ENCODE data around the gene CYP26A1.

Gene CYP26A1

DNA sequence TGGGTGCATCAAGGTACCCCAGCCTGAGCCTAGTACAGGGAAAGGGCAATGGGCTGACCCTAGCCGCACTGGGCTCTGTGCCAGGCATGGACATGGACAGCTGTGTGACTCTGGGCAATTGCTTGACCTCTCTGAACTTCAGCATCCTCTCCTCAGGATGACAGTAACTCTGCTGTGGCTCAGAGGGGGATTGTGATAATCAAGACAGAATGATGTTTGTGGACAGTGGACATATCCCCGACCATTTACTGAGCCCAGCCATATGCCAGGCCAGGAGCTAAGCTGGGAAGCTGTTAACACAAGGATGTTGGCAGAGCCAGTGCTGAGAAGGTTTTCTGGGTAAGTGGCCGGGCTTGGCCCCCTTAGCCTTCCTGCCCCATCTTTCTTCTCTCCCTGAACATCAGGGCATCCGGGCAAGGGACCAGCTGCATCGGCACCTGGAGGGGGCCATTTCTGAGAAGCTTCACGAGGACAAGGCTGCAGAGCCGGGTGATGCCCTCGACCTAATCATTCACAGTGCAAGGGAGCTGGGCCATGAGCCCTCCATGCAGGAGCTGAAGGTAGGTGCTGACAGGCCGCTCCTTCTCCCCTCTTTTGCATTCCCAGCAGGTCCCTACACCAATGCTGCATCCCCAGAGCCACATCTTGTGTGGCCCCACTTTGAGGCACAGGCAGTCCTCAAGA, 9.6 kb upstream of the CYP26A1 start:
- DNase-seq (ENCODE audit: low read depth, low spot score) = no peak
- H3K4me3 ChIP-seq (ENCODE audit: low read length) = no peak overlapping the region

DNA sequence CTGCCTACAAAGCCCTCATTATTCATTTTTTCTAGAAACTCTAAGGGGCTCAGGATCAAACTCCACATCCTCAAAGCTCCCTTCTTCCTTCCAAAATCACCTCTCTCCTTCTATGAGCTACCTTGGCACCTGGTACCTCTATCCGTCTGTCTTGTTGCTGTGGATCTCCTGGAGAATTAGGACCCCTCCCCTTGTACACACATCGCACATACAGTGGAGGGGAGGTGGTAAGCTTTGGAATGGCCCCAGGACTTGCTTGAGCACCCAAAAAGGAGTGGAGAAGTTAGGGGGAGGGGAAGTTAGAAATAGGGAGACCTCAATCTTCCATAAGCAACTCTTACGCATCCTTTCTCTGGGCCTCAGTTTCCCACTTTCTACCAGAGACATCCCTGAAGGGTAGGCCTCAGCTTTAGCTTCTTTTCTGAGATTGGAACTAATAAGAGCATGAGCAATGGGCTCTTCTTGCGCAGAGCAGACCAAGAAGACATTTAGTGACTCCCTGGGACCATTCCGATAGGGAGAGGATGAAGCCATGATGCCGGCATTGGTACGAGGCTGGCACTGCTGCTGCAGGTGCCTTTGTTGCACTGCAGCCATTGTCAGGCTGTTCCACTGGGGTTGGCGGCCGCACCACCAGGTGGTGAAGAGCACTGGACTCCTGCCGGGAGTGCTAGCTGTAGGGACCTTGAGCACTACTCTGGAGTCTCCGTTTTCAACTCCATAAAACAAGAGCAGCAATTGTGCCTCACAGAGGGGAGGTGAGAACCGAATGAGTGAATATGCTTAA, 8.6 kb upstream of the CYP26A1 start:
- no peak for DNase-seq (ENCODE audit: low read depth, low spot score)
- no peak overlapping the region for H3K4me3 ChIP-seq (ENCODE audit: low read length)

- no peak for DNase-seq (ENCODE audit: low read depth, low spot score)
- H3K4me3 ChIP-seq (ENCODE audit: low read length) = no peak overlapping the region
These were observed 7.8 kb upstream of the CYP26A1 start for GRCh38 chr10:93065675-93066543.

GRCh38 chr10:93066544-93066913, 7.2 kb upstream of the CYP26A1 start:
- H3K4me3 ChIP-seq (ENCODE audit: low read length) = no peak overlapping the region
- no peak for DNase-seq (ENCODE audit: low read depth, low spot score)

DNA sequence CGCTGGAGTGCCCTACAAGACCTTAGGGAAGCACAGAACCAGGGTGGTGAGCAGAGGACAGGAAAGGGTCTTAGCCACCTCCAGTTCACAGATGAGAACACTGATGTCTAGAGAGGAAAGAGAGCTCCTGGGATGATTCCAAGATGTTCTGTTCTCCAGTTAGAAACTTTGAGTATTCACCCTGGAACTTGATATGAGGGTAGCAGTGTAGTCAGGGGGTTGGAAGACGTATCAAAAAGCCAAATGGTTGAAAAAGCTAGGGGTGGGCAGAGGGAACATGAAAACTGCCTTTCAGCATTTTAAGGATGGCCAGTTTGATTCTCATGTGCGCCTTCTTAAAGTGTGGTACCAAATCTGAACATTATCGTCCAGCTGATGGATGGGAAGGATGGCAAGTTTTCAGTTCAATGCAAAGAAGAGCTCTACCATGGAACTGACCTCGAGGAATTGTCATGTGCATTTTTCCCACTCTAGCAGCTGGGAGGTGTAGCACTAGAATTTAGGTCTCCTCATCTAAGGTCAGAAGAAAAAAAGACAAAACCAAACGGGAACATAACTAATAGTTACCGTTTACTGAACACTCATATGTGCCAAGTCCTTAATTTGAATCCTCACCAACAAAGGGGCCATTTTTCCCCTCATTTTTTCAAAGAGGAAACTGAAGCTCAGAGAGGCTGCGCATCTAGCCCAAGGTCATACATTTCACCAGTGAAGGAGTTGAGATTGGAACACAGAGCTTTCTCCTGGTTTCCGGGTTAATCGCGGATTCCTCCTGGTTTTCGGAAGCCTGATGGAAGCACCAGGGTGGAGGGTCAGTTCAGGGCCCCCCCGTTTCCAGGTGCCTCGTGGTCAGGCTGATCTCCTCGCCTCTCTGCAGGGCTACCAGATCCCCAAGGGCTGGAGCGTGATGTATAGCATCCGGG, 6.0 kb upstream of the CYP26A1 start:
- H3K4me3 ChIP-seq (ENCODE audit: low read length) = no peak overlapping the region
- no peak for DNase-seq (ENCODE audit: low read depth, low spot score)

- no peak overlapping the region for H3K4me3 ChIP-seq (ENCODE audit: low read length)
- DNase-seq (ENCODE audit: low read depth, low spot score) = no peak
These were observed 5.1 kb upstream of the CYP26A1 start for GRCh38 chr10:93068411-93069244.

- H3K4me3 ChIP-seq (ENCODE audit: low read length) = no peak overlapping the region
These were observed 4.5 kb upstream of the CYP26A1 start for GRCh38 chr10:93069245-93069561.

DNA sequence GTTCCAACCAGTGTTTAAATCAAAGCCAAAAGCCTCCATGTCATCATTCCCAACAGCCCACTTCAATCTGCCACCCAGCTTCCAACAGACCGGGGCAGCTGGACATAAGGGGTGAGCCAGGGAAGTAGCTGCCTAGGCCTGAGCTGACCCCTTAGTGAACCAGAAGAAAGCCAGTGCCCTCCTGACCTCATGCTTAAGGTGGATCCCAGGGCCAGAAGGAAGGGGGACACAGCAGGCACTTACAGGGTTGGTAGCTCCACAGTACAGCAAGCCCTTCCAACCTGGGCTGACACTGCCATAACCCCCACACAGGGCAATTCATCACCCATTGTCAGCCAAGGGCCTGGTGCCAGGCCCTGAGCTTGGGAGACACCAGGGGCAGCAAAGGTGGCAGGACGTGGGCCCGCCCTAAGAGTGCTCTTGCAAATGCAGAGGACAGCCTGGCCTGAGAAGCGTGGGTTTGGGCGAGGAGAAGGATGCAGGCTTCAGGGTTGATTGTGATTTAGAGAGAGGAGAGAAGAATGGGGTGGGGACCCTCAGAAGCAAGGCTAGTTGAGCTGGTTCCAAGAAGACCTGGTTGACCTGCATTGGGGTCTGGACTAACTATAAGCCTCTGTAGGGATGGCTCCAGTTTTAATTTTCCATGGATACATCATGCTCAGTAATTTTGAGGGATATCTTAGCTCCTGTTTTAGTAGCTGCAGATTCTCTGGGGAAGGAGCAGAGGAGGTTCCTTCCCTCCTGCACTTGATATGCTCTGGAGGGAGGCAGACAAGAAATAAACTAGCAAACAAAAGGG, 3.1 kb upstream of the CYP26A1 start:
- no peak overlapping the region for H3K4me3 ChIP-seq (ENCODE audit: low read length)
- no peak for DNase-seq (ENCODE audit: low read depth, low spot score)

More at GRCh38 chr10:93069245-93069561, 4.5 kb upstream of the CYP26A1 start:
- DNase-seq (ENCODE audit: low read depth, low spot score) = no peak

DNA sequence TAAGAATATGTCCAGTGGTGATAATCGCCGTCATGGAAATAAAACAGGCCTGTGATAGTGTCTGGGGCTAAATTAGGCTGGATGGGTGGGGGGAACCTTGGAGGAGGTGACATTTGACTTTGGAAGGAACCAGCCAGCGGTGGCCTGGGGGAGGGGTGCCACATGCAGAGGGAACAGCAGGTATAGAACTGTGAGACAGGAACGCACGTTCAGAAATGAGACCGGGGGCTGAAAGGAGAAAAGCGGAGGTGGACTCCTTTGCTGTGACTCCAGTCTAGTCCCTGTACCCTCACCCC, 2.6 kb upstream of the CYP26A1 start:
- DNase-seq (ENCODE audit: low read depth, low spot score) = no peak

GRCh38 chr10:93071674-93072224, 1.9 kb upstream of the CYP26A1 start:
- DNase-seq (ENCODE audit: low read depth, low spot score) = no peak
- no peak overlapping the region for H3K4me3 ChIP-seq (ENCODE audit: low read length)

More for the DNA sequence above, 2.6 kb upstream of the CYP26A1 start:
- no peak overlapping the region for H3K4me3 ChIP-seq (ENCODE audit: low read length)

GRCh38 chr10:93072225-93072712, 1.4 kb upstream of the CYP26A1 start:
- H3K4me3 ChIP-seq (ENCODE audit: low read length) = no peak overlapping the region
- no peak for DNase-seq (ENCODE audit: low read depth, low spot score)

DNA sequence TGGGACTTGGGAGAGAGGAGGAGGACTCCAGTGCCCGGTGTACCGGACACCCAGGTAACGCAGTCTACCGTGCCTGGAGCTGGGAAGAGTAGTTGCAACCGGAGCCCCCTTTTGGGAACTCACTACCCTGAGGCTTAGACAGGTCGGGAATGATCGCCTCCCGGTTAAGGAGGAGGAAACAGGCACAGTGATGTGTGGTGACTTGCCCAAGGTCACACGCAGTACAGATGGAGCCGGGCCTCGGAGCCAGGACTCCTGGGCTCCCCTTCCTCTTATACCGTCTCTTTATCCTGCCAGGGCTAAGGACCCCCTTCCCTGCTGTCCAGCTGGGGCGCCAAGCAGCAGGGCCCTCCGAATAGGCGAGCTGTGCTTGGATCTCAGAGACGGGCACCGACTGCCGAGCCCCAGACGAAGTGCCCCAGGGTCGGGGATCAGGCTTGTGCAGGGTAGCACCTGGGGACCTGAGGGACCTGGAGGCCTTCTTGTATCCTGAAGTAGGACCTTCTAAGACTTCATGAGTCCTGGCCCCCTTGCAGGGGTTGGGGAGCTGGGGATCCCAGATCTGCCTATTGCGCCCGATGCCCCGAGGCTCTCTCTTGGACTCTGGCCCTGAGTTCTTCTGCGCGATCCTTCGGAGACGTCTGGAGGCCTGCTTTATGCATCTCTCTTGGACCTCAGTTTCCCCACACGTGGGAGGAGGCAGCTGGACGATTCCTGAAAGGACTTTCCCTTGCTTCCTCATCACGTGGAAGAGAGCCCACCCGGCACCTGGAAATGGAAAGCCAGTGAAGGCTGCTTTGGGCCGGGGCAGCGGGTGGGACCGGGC, 767 bp upstream of the CYP26A1 start:
- H3K4me3 ChIP-seq (ENCODE audit: low read length) = peak overlapping the region; percentile 60
- DNase-seq (ENCODE audit: low read depth, low spot score) = no peak

- DNase-seq (ENCODE audit: low read depth, low spot score) = peak; percentile 69
- H3K4me3 ChIP-seq (ENCODE audit: low read length) = peak overlapping the region; percentile 60
These were observed 479 bp downstream of the CYP26A1 start for GRCh38 chr10:93074147-93074596.

- no peak for DNase-seq (ENCODE audit: low read depth, low spot score)
- H3K4me3 ChIP-seq (ENCODE audit: low read length) = peak overlapping the region; percentile 60
These were observed 1.1 kb downstream of the CYP26A1 start for GRCh38 chr10:93074597-93075368.

DNA sequence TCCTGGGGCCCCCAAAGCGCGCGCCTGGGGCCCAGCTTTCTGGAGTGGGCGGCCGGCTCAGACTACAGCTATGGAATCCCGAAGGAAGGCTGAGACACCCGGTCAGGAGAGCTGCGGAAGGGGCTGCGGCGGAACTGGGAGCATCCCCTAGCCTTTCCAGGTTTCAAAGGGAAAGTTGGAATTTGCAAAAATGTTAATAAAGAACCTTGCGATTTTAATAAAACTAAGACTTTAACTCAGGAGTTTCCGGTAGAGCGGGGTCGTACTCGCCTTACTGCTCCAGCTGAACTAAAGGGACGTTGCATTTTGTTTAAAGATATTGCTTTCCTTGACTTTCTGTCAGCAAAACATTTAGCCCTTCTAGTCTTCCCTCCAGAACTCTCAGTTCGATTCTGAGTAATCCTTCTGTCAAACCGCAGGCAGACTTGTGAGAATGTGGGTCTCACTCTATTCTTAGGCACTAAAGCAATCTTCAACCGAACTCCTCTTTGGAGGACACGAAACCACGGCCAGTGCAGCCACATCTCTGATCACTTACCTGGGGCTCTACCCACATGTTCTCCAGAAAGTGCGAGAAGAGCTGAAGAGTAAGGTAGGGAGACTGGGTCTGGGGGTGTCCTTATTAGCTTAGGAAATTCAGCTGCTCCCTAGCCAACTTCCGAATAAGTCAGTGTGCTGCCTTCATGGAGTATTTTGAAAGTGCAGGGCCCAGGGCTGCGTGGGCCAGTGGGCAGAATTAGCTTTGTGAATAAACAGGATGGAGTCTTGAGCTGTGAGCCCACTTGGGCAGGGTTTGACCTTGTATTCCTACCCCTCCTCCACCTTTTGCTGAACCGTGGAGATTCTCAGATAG, 1.9 kb downstream of the CYP26A1 start:
- H3K4me3 ChIP-seq (ENCODE audit: low read length) = no peak overlapping the region
- no peak for DNase-seq (ENCODE audit: low read depth, low spot score)

All from Jurkat, Clone E6-1 (cell line).